ENCODE data around the gene TMEM117. TPM values are rescaled to one million over a fixed set of nuclear protein-coding genes. Genes with fewer than 3 reads are reported as not detected.

The TMEM117 gene
- total and polyA plus RNA-seq, 10 of the 15 experiments (the other 5 are each of a cell fraction or from before 2014, with no cell fraction given): 3.1 to 8.2 (median 6.1) TPM

DNA sequence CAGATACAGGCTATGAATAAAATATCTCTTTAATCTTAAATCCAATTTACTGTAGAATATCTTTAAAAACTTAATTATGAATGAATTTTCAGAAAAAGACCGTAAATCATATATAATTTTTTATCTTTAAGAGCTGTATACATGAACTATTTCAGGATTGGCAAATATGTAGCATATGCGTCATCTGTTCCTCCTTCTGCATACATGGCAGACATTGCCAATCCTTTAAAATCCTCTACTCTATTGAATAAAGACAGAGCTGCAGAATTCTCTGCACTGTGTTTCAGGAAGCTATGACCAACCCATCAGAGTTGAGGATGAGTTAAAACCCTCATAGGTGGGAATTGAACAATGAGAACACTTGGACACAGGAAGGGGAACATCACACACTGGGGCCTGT is 279.0 kb downstream of the TMEM117 start:
- intact Hi-C loops (cut with micrococcal nuclease; ENCODE audit: unreplicated experiment): no loop called here
- ChIA-PET CTCF (interaction anchor here (0.7 kb wide), 2 partner anchors 15 to 339 kb away, joined by 3 read pairs; no protein-coding TSS in a partner anchor), RAD21 (ENCODE audit: unreplicated experiment) (no interaction called here), SMC1A (ENCODE audit: uncharacterized antibody, unreplicated experiment) (no interaction called here), POLR2A (interaction anchor here (1.4 kb wide), 1 partner anchor 23 kb away, joined by 3 read pairs; no protein-coding TSS in a partner anchor)
- no peak overlapping the region for H2AFZ ChIP-seq (ENCODE audit: control insufficient read depth, low read depth, low read length)
- H3K4me3 ChIP-seq: no peak overlapping the region
- no peaks in the 10 kb centered on the region for H4K20me1 ChIP-seq (ENCODE audit: control insufficient read depth, insufficient read depth)
- TF ChIP-seq CHD2 (IDR thresholded peaks at IDR 0.05; ENCODE audit: borderline replicate concordance, low read depth, low read length): no peak
- TF ChIP-seq SMC3 (IDR thresholded peaks at IDR 0.05; ENCODE audit: borderline replicate concordance, low read length): no peak
- TF ChIP-seq, protein P1, sequence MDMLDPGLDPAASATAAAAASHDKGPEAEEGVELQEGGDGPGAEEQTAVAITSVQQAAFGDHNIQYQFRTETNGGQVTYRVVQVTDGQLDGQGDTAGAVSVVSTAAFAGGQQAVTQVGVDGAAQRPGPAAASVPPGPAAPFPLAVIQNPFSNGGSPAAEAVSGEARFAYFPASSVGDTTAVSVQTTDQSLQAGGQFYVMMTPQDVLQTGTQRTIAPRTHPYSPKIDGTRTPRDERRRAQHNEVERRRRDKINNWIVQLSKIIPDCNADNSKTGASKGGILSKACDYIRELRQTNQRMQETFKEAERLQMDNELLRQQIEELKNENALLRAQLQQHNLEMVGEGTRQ (IDR thresholded peaks at IDR 0.05; ENCODE audit: borderline replicate concordance, low read depth, low read length): no peak
- TF ChIP-seq ZBED1 (IDR thresholded peaks at IDR 0.05; ENCODE audit: borderline replicate concordance): no peak
- TF ChIP-seq, protein P2, sequence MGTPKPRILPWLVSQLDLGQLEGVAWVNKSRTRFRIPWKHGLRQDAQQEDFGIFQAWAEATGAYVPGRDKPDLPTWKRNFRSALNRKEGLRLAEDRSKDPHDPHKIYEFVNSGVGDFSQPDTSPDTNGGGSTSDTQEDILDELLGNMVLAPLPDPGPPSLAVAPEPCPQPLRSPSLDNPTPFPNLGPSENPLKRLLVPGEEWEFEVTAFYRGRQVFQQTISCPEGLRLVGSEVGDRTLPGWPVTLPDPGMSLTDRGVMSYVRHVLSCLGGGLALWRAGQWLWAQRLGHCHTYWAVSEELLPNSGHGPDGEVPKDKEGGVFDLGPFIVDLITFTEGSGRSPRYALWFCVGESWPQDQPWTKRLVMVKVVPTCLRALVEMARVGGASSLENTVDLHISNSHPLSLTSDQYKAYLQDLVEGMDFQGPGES (IDR thresholded peaks at IDR 0.05): no peak
- no peak for TF ChIP-seq GATAD2B (conservative IDR thresholded peaks at IDR 0.05; ENCODE audit: low read depth)
- TF ChIP-seq, protein P3, sequence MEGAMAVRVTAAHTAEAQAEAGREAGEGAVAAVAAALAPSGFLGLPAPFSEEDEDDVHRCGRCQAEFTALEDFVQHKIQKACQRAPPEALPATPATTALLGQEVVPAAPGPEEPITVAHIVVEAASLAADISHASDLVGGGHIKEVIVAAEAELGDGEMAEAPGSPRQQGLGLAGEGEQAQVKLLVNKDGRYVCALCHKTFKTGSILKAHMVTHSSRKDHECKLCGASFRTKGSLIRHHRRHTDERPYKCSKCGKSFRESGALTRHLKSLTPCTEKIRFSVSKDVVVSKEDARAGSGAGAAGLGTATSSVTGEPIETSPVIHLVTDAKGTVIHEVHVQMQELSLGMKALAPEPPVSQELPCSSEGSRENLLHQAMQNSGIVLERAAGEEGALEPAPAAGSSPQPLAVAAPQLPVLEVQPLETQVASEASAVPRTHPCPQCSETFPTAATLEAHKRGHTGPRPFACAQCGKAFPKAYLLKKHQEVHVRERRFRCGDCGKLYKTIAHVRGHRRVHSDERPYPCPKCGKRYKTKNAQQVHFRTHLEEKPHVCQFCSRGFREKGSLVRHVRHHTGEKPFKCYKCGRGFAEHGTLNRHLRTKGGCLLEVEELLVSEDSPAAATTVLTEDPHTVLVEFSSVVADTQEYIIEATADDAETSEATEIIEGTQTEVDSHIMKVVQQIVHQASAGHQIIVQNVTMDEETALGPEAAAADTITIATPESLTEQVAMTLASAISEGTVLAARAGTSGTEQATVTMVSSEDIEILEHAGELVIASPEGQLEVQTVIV (IDR thresholded peaks at IDR 0.05; ENCODE audit: borderline replicate concordance, partially characterized antibody): no peak
- TF ChIP-seq BHLHE40 (IDR thresholded peaks at IDR 0.05; ENCODE audit: borderline replicate concordance in 1 of 2, low read depth in 2 of 2, low read length in 1 of 2): no peak
- no peak for TF ChIP-seq NR2F1 (conservative IDR thresholded peaks at IDR 0.05)
- TF ChIP-seq, protein P4, sequence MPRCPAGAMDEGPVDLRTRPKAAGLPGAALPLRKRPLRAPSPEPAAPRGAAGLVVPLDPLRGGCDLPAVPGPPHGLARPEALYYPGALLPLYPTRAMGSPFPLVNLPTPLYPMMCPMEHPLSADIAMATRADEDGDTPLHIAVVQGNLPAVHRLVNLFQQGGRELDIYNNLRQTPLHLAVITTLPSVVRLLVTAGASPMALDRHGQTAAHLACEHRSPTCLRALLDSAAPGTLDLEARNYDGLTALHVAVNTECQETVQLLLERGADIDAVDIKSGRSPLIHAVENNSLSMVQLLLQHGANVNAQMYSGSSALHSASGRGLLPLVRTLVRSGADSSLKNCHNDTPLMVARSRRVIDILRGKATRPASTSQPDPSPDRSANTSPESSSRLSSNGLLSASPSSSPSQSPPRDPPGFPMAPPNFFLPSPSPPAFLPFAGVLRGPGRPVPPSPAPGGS (IDR thresholded peaks at IDR 0.05; ENCODE audit: borderline replicate concordance, insufficient read depth, low read depth, low read length, poor library complexity, severe bottlenecking): no peak
- TF ChIP-seq SIX5 (IDR thresholded peaks at IDR 0.05; ENCODE audit: low read depth, low read length, severe bottlenecking): no peak
- no peak for TF ChIP-seq BRCA1 (IDR thresholded peaks at IDR 0.05; ENCODE audit: low read depth, low read length)
- no peak for TF ChIP-seq IKZF1 (conservative IDR thresholded peaks at IDR 0.05)
- H3K79me2 ChIP-seq (ENCODE audit: control insufficient read depth, insufficient read depth, low read length): no peaks in the 10 kb centered on the region
- DNase-seq (ENCODE audit: low read depth, low spot score) (no peak), FAIRE-seq (no peak), ATAC-seq (no peak)
- H3K36me3 ChIP-seq (ENCODE audit: control insufficient read depth in 2 of 2, insufficient read depth in 2 of 2, low read length in 1 of 2): no peaks in the 10 kb centered on the region
- H3K4me2 ChIP-seq (ENCODE audit: control insufficient read depth, insufficient read depth): no peak overlapping the region
- 65% methylated on average over 2 of the region's 2 CpGs for WGBS (ENCODE audit: insufficient coverage, insufficient replicate concordance, low lambda C conversion rate, missing lambda C conversion rate)
- H3K9me3 ChIP-seq (replicated peaks; ENCODE audit: control insufficient read depth, insufficient read depth, low read length): no peaks in the 10 kb centered on the region
- in situ Hi-C loops (cut with MboI): no loop called here
- no peaks in the 10 kb centered on the region for H3K27me3 ChIP-seq (replicated peaks in 1 of 2; ENCODE audit: control insufficient read depth in 2 of 2, insufficient read depth in 2 of 2, low read length in 1 of 2)
- BruUV-seq (replicated peaks): no TSS peak
- no peak overlapping the region for H3K27ac ChIP-seq (ENCODE audit: control insufficient read depth, insufficient read depth)
- no peaks in the 10 kb centered on the region for H3K4me1 ChIP-seq (ENCODE audit: control insufficient read depth, insufficient read depth, low read length)
- H3K9ac ChIP-seq (ENCODE audit: control insufficient read depth, insufficient read depth, low read length): no peak overlapping the region
